Hematopoietic multipotent progenitor cell treated with erythropoietin and hydrocortisone succinate and interleukin-3 and kit ligand, for 6 days (in vitro differentiated cells): Measurements from ENCODE around the gene GPT2.

ENCODE experiments used
- DNase-seq: peaks from one replicate; pipeline ENCODE4 v3.0.0-alpha.2; 2015

Gene GPT2

GRCh38 chr16:46897471-46897870 lies 13.3 kb downstream of the GPT2 start:
- DNase-seq = no peak

- DNase-seq = no peak
Measured at GRCh38 chr16:46898006-46898405, 13.8 kb downstream of the GPT2 start.

GRCh38 chr16:46899443-46900143 lies 15.4 kb downstream of the GPT2 start:
- DNase-seq = no peak

- no peak for DNase-seq
Measured at GRCh38 chr16:46900455-46901235, 16.5 kb downstream of the GPT2 start.

- no peak for DNase-seq
Measured at GRCh38 chr16:46901709-46902108, 17.5 kb downstream of the GPT2 start.

- no peak for DNase-seq
Measured at GRCh38 chr16:46903255-46903905, 19.2 kb downstream of the GPT2 start.

GRCh38 chr16:46904471-46904870 lies 20.3 kb downstream of the GPT2 start:
- no peak for DNase-seq

GRCh38 chr16:46906360-46907060 lies 22.3 kb downstream of the GPT2 start:
- no peak for DNase-seq

- DNase-seq = no peak
Measured at GRCh38 chr16:46907061-46907774, 23.1 kb downstream of the GPT2 start.

GRCh38 chr16:46908540-46909372 lies 24.6 kb downstream of the GPT2 start:
- DNase-seq = peak; percentile 76

- DNase-seq = no peak
Measured at GRCh38 chr16:46911038-46911437, 26.9 kb downstream of the GPT2 start.

- DNase-seq = no peak
Measured at GRCh38 chr16:46911650-46912049, 27.5 kb downstream of the GPT2 start.

- DNase-seq = no peak
Measured at GRCh38 chr16:46914556-46915201, 30.5 kb downstream of the GPT2 start.

- no peak for DNase-seq
Measured at GRCh38 chr16:46915483-46916025, 31.4 kb downstream of the GPT2 start.

- DNase-seq = peak; percentile 70
Measured at GRCh38 chr16:46916980-46917379, 32.8 kb downstream of the GPT2 start.

GRCh38 chr16:46918400-46918799 lies 34.2 kb downstream of the GPT2 start:
- DNase-seq = no peak

GRCh38 chr16:46918905-46919792 lies 35.0 kb downstream of the GPT2 start:
- DNase-seq = peak; percentile 31

GRCh38 chr16:46920402-46921068 lies 36.4 kb downstream of the GPT2 start:
- DNase-seq = no peak

GRCh38 chr16:46922239-46922638 lies 38.1 kb downstream of the GPT2 start:
- DNase-seq = no peak
